HG03571 (cell line): Measurements from ENCODE around the gene WSCD1.

Experiments used
- ATAC-seq: cut with Tn5 transposase; IDR thresholded peaks from one replicate; pipeline ENCODE4 v1.9.1; 2021; ENCODE audit not compliant: unreplicated experiment

Gene WSCD1

DNA sequence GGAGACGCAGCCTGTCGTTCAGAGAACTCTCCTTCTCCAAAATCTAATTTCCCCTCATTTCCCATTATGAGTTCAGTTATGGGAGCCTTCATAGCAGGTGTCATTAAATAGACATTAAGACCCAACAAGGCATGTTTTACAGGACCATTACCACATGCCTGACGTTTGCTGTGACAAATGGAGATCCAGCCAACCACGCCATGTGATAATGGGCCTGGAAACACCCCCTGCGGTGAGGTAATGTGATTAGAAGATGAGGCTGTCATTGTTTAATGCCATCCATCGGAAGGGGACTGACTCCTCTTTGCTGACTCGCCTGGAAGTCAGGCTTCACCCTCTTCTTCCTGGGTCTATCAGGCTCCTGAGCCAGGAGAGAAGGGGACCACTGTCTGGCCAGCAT, 76.9 kb downstream of the WSCD1 start:
- ATAC-seq = no peak

DNA sequence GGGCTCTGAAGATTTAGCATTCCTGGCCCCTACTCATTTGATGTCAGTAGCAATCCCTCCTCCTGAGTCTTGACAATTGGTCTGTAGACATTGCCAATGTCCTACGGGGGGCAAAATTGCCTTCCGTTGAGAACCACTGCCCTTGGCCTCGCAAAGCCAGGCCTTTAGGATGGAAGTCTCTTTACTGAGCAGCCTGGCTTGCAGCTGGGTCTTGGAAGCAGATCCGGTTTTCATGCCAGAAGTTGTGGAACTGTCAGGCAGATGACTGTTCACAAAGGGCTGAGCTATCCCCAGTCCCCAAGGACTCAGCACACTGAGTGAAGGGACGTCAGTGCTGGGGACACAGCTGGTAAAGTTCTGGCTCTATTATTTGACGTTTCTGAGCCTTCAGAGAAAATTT, 83.2 kb downstream of the WSCD1 start:
- ATAC-seq = no peak

DNA sequence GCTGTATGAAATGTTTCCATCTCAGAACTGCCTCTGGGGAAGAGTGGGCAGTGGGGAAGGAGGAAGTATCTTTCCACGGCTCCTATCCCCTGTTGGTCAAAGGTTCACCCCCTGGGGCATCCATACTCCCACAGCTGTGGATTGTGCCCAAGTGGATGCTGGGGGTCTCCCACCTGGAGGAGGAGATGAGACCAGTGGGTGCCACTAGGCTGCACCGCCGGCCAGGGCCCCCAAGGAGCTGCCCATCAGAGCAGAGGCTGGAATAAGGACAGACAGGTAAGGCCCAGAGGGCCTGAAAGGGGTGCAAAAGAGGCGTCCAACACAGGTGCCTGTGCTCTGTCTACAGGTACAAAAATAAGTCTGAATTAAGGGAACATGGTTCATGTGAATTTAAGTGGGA, 87.5 kb downstream of the WSCD1 start:
- no peak for ATAC-seq

DNA sequence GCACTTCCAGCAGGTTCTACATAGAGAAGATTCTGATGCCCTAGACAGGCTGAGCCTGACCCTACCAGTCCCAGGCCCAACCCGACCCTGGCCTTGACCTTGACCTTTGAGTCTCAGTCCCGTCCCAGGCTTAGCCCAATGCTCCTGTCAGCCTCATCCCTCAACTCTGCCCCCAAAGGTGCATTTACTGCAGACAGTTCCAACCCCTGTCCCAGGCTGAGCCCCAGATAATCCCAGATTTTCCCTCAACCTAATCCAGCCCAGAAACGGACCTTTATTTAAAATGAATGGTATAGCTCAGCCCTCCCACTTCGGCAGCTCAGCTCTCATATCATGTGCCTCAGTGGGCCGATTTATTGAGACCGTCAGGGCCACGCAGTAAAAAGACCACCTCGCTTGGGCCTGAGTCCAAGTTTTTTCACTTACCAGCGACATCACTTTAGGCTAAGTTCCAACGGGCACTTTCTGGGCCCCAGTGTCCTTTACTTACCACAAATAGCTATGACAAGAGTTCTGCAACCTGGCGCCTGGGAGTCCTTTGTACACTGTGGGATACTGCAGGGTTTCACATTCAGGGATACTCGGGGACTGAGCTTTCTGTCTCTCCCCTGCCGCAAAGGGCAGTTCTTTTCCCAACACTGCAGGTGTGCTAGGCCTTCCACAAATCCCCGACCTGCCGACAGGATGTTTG, 89.5 kb downstream of the WSCD1 start:
- ATAC-seq = no peak

DNA sequence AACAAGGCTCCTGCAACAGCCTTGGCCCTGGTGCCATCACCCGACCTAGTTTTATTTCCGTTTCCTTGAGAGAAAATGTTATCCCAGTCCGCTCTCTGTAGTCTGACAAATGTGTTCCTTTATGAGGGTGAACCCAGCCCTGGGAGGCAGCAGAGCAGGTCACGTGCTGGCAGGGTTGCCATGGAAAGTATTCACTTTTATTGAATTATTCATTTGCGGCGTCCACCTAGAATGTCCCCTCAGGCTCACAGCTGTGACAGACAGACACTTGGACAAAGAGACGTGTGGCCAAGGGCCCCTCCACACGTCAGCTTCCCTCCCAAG, 90.0 kb downstream of the WSCD1 start:
- no peak for ATAC-seq

DNA sequence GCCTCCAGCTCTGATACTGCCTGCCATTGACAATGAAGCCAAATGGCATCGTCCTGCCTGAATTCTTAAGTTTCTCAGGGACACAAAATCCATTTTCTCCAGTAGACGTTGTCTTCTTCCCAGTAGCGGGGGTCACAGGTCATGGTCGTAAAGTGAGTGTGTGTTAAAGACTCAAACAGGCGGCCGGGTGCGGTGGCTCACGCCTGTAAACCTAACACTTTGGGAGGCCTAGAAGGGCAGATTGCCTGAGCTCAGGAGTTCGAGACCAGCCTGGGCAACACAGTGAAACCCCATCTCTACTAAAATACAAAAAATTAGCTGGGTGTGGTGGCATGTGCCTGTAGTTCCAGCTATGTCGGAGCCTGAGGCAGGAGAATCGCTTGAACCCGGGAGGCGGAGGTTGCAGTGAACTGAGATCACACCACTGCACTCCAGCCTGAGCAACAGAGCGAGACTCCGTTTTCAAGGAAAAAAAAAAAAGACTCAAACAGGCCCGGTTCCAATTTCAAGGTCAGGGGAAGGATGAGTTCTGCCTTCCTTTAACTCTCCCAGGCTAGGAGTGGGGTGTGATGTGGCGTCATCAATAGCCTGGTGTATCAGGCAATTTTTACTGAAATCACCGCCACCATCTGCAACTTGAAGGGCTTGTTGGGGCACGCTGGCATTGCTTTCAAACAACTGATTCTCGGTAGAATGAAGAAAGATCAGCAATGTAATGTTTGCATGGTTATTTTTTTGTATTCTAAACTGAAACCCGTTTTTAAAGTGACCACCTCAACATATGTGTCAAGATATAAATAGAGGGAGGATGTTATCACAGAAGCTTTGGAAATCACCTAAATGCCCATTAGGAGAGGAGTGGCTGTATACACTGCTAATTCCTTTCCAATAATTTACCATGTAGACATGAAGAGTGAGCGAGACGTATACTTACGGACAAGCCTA, 91.0 kb downstream of the WSCD1 start:
- no peak for ATAC-seq

DNA sequence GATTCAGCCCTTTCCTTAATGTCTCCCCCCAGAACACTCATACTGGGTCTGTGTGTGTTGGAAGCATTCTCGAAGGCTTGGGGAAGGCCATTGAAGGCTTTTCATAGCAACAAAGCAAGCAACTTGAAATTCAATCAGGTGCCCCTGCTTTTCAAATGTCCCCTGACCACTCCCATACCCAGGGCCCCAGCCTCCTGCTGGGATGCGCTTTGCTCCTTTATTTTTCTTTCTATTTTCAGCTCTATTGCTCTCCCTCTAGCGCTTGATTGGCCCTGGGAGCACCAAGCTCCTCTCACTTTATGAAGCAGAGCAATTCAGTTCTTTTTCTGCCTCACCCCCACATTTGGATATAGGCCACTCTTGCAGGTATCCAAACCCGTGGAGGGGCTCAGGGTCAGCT, 92.0 kb downstream of the WSCD1 start:
- ATAC-seq = no peak

DNA sequence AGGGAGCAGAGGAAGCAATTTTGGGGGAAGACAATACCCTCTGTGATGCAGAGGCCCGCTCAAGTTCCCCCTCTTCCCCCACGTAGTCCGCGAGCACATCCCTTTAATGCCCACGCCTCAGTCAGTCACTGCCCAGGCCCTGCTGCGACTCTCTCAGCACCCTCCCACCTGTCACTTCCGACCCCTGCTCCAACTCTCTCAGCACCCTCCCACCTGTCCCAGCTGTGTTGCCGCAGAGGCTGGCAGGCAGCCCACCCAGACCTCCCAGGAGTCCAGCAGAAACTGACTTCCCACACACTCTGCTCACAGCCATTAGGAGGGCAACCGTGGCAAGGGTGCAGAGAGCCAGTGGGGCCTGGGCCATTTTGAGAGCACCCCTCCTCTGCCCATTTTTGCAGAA, 92.7 kb downstream of the WSCD1 start:
- ATAC-seq = no peak

DNA sequence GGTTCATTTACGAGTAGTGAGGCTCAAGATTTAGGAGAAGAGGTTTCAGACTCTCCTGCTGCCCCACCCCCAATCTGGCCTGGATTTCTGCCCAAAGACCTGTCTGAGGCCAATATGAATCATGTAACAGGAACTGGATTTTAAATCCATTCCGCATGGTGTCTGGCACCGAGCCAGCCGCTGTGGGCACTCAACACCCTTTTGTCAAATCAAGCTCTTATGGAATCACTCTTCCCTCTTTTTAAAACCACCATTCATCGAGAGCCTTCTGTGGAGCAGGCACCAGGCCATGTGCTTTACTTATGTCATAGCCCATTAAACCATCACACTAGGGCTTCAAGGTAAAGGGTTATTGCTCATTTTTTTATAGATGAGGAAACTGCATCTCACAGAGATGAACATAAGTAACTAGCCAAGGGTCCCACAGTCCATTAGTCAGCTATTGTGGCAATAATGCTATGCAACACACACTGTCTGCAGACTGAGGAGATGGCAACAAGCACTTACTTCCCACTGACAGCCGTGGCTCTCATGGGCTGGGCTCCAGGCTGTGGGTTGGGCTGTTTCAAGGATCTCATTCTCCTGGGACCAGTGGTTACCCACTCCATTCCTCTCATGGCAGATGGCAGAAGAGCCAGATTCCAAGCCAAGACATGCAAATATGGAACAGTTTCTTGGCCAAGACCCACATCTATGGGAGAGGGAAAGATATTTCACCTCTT, 93.6 kb downstream of the WSCD1 start:
- ATAC-seq = no peak

DNA sequence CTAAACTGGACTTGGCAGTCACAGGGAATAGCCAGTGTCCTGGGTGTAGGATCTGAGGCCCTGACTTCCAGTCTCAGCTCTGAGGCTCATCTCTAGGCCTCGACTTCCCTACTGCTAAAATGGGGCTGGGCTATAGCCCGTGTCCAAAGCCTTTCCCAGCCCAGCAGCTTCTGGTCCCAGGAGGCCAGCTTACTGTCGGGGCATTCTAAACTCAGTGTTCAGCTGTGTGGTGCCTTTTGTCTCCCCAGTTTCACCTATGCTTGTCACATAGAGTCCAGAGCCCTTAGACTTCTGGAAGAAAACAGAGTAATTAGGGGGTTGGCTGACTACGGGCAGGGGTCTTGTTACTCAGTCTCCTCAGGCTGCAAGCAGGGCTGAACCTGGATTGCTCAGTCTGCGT, 94.8 kb downstream of the WSCD1 start:
- ATAC-seq = no peak

DNA sequence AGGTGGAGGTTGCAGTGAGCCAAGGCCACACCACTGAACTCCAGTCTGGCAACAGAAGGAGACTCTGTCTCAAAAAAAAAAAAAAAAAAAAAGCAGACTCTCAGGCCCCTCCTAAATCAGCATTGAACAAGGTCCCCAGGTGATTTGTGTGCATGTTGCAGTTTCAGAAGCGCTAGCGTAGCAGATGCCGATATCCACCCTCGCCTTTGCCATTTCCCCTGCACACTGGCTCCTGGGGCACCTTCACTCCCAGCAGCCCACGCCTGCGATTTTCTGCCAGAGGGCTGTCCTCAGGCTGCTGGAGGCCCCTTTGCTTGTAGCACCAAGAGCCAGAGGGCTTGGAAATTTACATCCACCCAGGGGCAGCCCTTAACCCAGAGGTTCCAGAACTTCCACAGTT, 95.6 kb downstream of the WSCD1 start:
- ATAC-seq = no peak

DNA sequence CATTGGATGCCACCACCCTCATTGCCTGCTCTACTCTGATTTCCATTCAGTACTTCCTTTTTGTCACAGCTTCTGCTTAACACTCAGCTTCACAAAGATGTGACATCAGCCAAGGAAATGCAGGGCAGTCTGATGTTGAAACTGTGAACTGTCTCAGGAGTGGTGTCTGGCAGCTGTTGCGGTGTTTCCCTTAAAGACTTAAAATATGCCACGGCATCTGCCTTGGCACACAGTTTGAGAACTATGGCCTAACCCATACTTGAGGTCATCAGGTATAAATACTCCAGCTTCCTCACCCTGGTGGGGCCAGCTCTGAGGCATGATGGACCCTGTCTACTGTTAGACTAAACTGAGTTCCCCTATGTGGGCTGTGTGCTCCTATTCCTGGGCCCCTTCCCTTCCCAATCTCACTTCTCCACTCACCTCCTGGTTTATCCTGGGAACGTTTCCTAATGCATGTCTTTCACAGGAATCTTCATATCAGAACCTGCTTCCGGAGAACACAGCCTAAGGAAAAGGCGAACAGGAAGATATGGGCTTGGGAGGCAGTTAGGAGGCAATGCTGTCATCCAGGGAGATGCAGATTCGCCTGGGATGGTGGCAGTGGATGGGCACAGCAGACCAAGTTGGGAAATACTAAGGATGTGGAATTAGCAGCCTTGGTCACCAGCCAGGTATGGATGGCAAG, 96.5 kb downstream of the WSCD1 start:
- ATAC-seq = no peak

DNA sequence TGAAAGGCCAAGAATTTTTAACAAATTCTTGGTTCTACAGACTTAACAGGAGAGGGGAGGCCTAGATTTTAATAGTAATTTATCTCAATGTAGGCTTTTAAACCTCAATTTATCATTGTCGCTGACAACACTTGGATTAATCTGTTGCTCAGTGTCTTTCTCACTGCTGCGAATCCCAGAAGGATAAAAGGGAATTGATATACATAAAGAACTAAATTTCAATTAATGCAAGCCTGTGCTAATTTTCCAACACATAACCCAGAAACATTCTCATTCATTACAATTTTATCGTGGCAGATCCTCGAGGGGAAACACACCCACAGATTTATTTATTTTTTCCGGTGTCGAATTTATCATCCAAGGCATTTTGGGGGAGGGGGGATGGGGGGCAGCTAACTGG, 98.1 kb downstream of the WSCD1 start:
- no peak for ATAC-seq

DNA sequence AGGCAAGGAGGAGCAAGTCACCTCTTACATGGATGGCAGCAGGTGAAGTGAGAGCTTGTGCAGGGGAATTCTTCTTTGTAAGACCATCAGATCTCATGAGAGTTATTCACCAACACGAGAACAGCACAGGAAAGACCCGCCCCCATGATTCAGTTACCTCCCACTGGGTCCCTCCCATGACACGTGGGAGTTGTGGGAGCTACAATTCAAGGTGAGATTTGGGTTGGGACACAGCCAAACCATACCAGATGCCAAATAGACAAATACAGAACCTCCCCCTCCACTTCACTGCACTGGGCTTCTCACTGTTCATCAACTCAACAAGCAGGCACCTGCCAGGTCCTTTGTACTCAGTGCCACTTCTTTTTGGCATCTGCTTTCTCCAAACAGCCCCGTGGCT, 100.2 kb downstream of the WSCD1 start:
- ATAC-seq = no peak

DNA sequence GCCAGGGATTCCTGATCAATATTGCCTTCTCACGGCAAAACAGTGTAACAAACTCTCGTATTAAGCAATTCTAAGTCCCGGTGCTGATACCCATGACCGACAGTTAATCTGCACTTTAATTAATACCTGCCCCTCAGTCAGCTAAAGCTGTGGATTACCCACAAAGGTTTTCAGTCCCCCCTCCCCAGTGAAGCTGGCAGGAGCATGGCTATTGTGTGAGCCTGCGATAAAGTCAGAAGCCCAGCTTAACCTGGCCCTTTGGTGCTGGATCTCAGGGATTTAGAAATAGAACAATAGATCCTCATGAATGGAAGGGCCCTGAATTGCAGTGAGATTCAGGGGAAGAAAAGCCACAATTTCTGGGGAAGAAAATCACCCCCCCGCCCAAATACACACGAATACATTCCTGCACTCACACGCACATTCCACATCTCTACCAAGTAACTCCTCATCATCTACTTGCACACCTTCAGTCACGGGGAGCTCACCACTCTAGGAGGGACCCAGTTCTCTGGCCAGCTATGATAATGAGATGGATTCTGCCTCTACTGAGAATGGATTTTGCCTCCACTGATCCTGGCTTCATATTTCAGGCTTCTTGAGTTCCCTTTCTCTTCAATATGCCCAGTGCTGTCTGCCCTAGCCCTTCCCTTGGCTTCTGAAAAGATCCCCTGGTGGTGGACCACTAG, 102.6 kb downstream of the WSCD1 start:
- ATAC-seq = no peak

DNA sequence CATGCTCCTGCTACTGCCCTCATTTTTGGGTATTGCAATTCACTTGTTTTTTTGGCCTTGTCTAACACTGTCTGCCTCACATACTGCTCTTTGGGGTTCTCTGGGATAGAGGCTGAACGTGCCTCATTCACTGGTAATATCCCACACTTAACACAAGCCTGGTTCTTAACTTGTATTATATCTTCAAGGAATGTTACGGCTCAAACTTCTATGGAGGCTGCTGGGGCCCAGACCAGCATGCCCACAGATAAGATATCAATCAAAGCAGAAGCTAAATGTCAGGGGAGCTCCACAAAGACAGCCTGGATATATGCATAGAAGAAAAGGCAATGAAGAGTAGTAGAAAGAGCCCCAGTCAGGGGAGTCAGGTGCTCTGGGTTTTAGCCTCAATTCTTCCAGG, 103.5 kb downstream of the WSCD1 start:
- no peak for ATAC-seq
